Activated CD8-positive, alpha-beta T cell treated with anti-CD3 and anti-CD28 coated beads for 36 hours (primary cell): ENCODE data around the gene RUNX1. TPM values are rescaled to one million over a fixed set of nuclear protein-coding genes. Genes with fewer than 3 reads are reported as not detected.

Source experiments
- ATAC-seq: fragments of 200-7000 bp; cut with Tn5 transposase; one replicate; pipeline ENCODE4 v1.10.0; 2021; ENCODE audit warnings: mild to moderate bottlenecking, moderate library complexity
- CTCF ChIA-PET: fragments of 350-600 bp; sonication (Branson Sonifier 250); formaldehyde crosslinking; loops from one replicate; lab custom pipeline; 2021; ENCODE audit warnings: antibody characterized with exemption; lab: Charles Lee
- POLR2A ChIA-PET: fragments of 350-600 bp; sonication (Branson Sonifier 250); formaldehyde crosslinking; loops from one replicate; lab custom pipeline; 2021; ENCODE audit warnings: antibody characterized with exemption; lab: Charles Lee
- DNase-seq: peaks from one replicate; pipeline ENCODE4 v3.0.0-alpha.2; 2020
- H3K27ac Mint-ChIP-seq: one replicate; pipeline ENCODE4 v1.8.0; 2021; ENCODE audit warnings: mild to moderate bottlenecking, mixed read lengths
- H3K27me3 Mint-ChIP-seq: one replicate; pipeline ENCODE4 v1.8.0; 2021; ENCODE audit warnings: mixed read lengths
- H3K36me3 Mint-ChIP-seq: one replicate; pipeline ENCODE4 v1.8.0; 2021; ENCODE audit warnings: low read depth, mixed read lengths
- H3K4me1 Mint-ChIP-seq: one replicate; pipeline ENCODE4 v1.8.0; 2021; ENCODE audit warnings: low read depth, mixed read lengths
- H3K4me3 Mint-ChIP-seq: one replicate; pipeline ENCODE4 v1.8.0; 2021; ENCODE audit warnings: mild to moderate bottlenecking, moderate library complexity, mixed read lengths
- H3K9me3 Mint-ChIP-seq: one replicate; pipeline ENCODE4 v1.8.0; 2021; ENCODE audit warnings: mixed read lengths
- intact Hi-C: fragments of 100-400 bp; cut with micrococcal nuclease; formaldehyde crosslinking; loops from one replicate; pipeline ENCODE4 v1.10.0; 2022
- total RNA-seq, 2 experiments: library from RNA; stranded (reverse); gene quantifications; one replicate each; pipeline ENCODE4 v1.2.3, GENCODE V29; 2021
- TF ChIP-seq, protein P1 (sequence below): fragments of 200-600 bp; IDR thresholded peaks from one replicate; pipeline ENCODE4 v1.8.0; 2022; ENCODE audit warnings: antibody characterized with exemption, mild to moderate bottlenecking

RUNX1 gene
- total RNA-seq, 2 experiments from 2014 or later, result 18.7 to 19.0 TPM

DNA sequence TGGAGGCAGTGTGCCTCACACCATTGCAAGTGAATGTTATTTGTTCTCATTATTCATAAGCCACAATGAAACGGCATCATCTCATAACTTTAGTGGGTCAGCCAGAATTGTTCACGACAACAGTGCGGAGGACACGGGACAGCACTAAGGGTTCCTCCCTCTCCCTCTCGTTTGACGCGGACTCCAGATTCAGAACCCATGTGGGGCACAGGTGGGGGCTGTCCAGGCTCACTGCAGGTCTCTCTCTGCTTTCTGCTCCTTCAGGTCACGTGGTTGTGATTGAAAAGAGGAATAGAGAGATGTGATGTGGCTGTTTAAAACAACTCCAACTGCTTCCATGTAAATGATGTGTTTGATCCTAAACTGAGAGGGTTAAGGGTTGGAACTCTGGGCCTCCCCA is 13.5 kb downstream of the RUNX1 start:
- ChIA-PET CTCF (no interaction called here), POLR2A (interaction anchor here (0.7 to 3.2 kb wide), 5 partner anchors 9 to 52 kb away, joined by 3 to 17 read pairs (median 5); no protein-coding TSS in a partner anchor)
- TF ChIP-seq, protein P1, sequence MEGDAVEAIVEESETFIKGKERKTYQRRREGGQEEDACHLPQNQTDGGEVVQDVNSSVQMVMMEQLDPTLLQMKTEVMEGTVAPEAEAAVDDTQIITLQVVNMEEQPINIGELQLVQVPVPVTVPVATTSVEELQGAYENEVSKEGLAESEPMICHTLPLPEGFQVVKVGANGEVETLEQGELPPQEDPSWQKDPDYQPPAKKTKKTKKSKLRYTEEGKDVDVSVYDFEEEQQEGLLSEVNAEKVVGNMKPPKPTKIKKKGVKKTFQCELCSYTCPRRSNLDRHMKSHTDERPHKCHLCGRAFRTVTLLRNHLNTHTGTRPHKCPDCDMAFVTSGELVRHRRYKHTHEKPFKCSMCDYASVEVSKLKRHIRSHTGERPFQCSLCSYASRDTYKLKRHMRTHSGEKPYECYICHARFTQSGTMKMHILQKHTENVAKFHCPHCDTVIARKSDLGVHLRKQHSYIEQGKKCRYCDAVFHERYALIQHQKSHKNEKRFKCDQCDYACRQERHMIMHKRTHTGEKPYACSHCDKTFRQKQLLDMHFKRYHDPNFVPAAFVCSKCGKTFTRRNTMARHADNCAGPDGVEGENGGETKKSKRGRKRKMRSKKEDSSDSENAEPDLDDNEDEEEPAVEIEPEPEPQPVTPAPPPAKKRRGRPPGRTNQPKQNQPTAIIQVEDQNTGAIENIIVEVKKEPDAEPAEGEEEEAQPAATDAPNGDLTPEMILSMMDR, result no peak
- Mint-ChIP-seq H3K27me3 (no peaks in the 10 kb centered on the region), H3K4me3 (peak overlapping the region; percentile 26), H3K4me1 (peaks cover 91% of the 10 kb centered on the region), H3K36me3 (peaks cover 16% of the 10 kb centered on the region), H3K9me3 (no peaks in the 10 kb centered on the region), H3K27ac (peak overlapping the region; percentile 86)
- ATAC-seq (no peak), DNase-seq (peak; percentile 39)
- intact Hi-C loops, result loop anchor here (2.0 kb wide), 1 partner anchor 89 kb away; no protein-coding TSS in a partner anchor

DNA sequence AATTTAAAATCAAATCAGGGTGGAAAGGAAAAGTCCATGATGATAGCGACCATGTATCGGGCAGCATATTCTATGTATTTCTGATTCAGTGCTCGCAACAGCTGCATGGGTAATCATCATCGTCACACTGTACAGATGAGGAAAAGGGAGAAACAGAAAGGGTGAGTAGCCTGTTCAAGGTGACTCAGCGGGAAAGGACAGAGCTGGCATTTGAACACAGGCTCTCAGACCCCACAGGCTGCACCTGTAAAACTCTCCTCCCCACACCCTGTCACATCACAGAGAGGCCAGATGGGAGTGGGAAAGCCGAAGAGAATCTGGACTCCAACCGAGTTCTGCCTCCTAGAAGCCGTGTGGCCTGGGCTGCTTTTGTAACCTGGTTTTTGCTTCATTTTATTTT is 14.0 kb downstream of the RUNX1 start:
- DNase-seq (no peak), ATAC-seq (peak; percentile 20)
- peaks cover 91% of the 10 kb centered on the region for H3K4me1 Mint-ChIP-seq
- POLR2A ChIA-PET, result interaction anchor here (0.7 to 3.2 kb wide), 7 partner anchors 8 to 147 kb away, joined by 3 to 17 read pairs (median 4); no protein-coding TSS in a partner anchor
- intact Hi-C loops, result loop anchor here (2.0 kb wide), 1 partner anchor 88 kb away; no protein-coding TSS in a partner anchor
- H3K9me3 Mint-ChIP-seq, result no peaks in the 10 kb centered on the region
- peaks cover 16% of the 10 kb centered on the region for H3K36me3 Mint-ChIP-seq
- peak overlapping the region; percentile 86 for H3K27ac Mint-ChIP-seq
- H3K27me3 Mint-ChIP-seq, result no peaks in the 10 kb centered on the region
- TF ChIP-seq, protein P1, result no peak
- H3K4me3 Mint-ChIP-seq, result no peak overlapping the region
- CTCF ChIA-PET, result no interaction called here

DNA sequence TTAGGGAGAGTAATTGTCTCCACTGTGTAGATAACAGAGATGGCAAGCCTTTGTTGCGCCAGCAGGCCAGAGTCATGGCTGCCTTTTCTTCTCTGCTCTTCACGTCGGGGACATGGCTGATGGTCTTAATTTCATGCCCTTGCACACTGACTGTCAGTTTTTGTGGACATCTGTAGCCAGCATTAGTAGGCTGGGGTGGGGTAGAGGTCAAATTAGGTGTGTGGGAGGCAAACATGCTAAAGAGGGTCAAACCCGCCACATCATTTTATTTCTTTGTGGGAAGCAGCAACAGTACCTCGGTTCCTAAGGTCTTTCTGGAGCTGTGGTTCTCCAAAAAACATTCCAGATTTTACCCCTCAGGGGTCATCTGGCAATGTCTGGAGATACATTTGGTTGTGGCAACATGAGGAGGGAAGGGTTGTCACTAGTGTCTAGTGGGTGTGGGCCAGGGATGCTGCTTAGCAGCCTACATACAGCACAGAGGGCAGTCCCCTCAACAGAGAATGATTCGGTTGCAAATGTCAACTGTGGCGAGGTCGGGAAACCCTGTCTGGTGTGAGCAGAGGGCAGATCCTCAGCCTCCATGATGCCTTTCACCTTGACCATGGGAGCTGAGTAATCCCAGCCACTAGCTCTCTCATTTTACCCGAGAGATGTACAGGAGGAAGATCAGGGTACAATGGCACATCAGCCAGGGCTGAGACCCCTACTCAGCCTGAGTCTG is 14.7 kb downstream of the RUNX1 start:
- Mint-ChIP-seq H3K4me3 (no peak overlapping the region), H3K36me3 (peaks cover 20% of the 10 kb centered on the region)

DNA sequence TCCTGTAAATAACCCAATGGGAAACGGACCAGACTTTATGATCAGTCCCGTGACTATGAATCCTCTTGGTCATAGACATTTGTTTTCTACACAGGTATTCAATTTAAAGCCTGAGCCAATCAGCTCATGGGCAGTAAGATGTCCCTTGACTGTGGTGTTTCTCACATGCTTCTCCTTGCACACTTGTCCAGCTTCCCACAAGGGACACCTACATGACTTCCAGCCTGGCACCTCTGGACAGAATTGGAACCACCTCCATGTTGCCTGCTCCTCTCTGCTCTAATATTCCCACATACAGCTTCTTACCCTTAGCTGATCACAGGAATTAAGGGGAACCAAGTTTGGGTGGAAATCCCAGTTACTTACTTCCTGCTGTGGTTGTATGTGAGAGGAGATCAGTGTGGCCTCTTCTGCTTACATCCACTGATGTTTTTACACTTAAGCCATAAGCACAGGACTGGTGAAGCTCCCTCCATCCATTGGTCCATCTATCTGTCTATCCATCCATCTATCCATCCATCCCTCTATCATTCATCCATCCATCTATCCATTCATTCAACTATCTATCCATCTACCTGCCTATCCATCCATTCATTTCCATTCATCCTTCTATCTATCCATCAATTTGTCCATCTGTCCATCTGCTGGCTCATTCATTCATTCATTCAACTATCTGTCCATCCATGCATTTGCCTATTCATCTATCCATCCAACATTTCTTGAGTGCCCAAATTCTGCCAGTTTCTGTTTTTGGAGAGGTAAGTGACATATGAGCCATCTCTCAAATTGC is 16.4 kb downstream of the RUNX1 start:
- DNase-seq (no peak), ATAC-seq (no peak)
- POLR2A ChIA-PET, result interaction anchor here (0.9 to 3.6 kb wide), 4 partner anchors 11 to 43 kb away, joined by 3 to 18 read pairs (median 10); no protein-coding TSS in a partner anchor
- H3K9me3 Mint-ChIP-seq, result no peaks in the 10 kb centered on the region
- H3K27ac Mint-ChIP-seq, result peak overlapping the region; percentile 35
- intact Hi-C loops, result no loop called here
- peaks cover 22% of the 10 kb centered on the region for H3K36me3 Mint-ChIP-seq
- H3K4me3 Mint-ChIP-seq, result no peak overlapping the region
- H3K27me3 Mint-ChIP-seq, result no peaks in the 10 kb centered on the region
- TF ChIP-seq, protein P1, result no peak
- CTCF ChIA-PET, result interaction anchor here (0.6 to 1.4 kb wide), 3 partner anchors 10 to 46 kb away, joined by 3 to 5 read pairs (median 3); no protein-coding TSS in a partner anchor
- H3K4me1 Mint-ChIP-seq, result peaks cover 93% of the 10 kb centered on the region

More for the DNA sequence above, 14.7 kb downstream of the RUNX1 start:
- H3K9me3 Mint-ChIP-seq, result no peaks in the 10 kb centered on the region
- ChIA-PET POLR2A (interaction anchor here (0.7 to 3.2 kb wide), 8 partner anchors 8 to 147 kb away, joined by 3 to 17 read pairs (median 4); no protein-coding TSS in a partner anchor), CTCF (interaction anchor here (1.1 kb wide), 1 partner anchor 9 kb away, joined by 3 read pairs; no protein-coding TSS in a partner anchor)
- DNase-seq (peak; percentile 79), ATAC-seq (peak; percentile 78)
- H3K27ac Mint-ChIP-seq, result peak overlapping the region; percentile 86
- TF ChIP-seq, protein P1, result no peak
- no peaks in the 10 kb centered on the region for H3K27me3 Mint-ChIP-seq
- peaks cover 89% of the 10 kb centered on the region for H3K4me1 Mint-ChIP-seq
- intact Hi-C loops, result loop anchor here (2.0 kb wide), 1 partner anchor 88 kb away; no protein-coding TSS in a partner anchor
